ENCODE data around the gene ARGLU1. TPM values are rescaled to one million over a fixed set of nuclear protein-coding genes. Genes with fewer than 3 reads are reported as not detected.

Gene ARGLU1
- total RNA-seq, 1 experiment from 2014 or later = 31.8 TPM

DNA sequence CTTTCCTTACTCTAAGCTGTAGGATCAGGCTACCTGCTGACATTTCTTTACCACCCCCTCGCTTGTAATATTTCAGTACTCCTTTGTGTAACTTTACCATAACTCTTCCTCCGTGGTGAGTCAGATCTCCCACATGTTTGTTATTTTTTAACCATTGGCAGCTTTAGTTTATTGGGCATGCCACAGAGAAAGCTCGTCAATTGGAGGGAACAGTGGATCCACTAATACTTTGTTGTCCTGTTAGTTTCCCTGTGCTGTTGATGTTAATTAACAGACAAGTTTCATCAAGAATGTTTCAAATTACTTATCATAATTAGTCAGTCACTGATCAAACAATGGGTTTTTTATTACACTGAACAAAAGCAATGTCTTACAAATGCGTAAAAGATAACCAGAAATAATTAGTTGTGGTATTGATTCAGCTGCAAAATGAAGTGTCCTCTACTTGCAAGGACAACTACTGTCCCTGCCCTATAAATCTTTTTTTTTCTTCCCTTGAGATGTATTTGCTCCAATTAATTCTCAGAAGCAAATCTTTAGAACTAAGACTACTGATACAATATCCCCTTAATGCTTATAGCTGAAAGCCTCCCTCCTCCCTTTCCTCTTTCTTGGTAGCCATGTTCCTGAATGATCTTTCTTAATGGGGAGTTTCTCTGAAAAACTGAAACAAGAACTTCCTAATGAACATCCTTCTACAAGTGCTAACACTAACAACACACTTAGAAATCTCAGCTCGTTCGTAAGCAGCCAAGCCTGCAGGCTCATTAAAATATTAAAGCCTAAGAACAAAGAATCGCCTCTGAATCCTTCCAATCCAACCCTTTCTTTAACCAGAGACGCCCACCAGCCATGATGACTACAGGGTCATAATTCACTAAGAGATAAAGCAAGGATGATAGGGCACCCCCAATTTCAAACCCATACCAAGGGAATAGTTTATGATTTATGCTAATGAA, 54.6 kb downstream of the ARGLU1 start:
- Histone ChIP-seq H3K79me2 (ENCODE audit: low read length) (peaks cover 92% of the 10 kb centered on the region), H3K9ac (ENCODE audit: low read length) (no peak overlapping the region)

DNA sequence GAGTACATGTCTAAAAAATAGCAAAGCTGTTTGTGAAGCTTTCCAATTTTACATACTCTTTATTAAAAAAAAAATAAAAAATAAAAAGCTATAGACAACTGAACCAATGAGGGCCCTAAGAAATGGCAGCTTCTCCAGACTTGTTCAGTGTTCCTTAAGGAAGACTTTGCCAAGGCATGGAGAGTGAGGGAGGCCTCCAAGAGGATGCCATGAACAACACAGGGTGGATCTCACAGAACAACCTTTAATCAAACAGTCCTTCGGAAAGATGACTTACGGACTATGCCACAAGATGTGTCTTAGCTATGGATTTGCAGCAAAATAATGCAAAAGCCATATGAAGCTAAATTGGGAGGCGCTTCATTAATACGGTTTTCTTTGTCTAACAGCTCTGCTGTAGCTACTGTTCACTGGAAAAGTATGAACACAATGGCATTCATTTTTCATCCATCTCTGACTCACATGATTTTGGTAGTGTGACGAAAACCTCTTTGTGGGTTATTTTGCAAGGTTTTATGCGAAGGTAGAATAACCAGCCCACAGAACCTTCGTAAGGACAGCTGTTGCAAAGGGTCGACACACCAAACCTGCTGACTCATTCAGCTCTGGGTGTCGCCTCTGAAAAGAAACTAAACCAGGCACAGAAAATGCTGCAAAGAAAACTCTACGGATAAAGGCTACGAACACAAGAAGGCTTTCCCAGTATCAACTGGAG, 60.2 kb downstream of the ARGLU1 start:
- DNase-seq (peak; percentile 75), ATAC-seq (peak; percentile 33)
- H2AFZ ChIP-seq (ENCODE audit: low read length) = no peak overlapping the region
- H3K27me3 ChIP-seq (ENCODE audit: low read length) = no peaks in the 10 kb centered on the region
- peak overlapping the region; percentile 79 for H3K4me2 ChIP-seq (ENCODE audit: low read length)
- ChIA-PET CTCF (no interaction called here), POLR2A (ENCODE audit: unreplicated experiment) (no interaction called here)
- no peaks in the 10 kb centered on the region for H3K9me3 ChIP-seq (ENCODE audit: low read length)
- intact Hi-C loops (cut with micrococcal nuclease) = no loop called here
- no peaks in the 10 kb centered on the region for H3F3A ChIP-seq (ENCODE audit: low read length, unreplicated experiment)
- H3K4me3 ChIP-seq (ENCODE audit: low read length) = peak overlapping the region; percentile 42; the same call in 1 of the 2 replicates
- H4K20me1 ChIP-seq (ENCODE audit: low read length) = no peaks in the 10 kb centered on the region
- TF ChIP-seq EZH2phosphoT487 (IDR thresholded peaks at IDR 0.05; ENCODE audit: borderline replicate concordance, low read length) = no peak
- no peak for TF ChIP-seq EZH2 (IDR thresholded peaks at IDR 0.05; ENCODE audit: low read length, unreplicated experiment)
- TF ChIP-seq, protein P1, sequence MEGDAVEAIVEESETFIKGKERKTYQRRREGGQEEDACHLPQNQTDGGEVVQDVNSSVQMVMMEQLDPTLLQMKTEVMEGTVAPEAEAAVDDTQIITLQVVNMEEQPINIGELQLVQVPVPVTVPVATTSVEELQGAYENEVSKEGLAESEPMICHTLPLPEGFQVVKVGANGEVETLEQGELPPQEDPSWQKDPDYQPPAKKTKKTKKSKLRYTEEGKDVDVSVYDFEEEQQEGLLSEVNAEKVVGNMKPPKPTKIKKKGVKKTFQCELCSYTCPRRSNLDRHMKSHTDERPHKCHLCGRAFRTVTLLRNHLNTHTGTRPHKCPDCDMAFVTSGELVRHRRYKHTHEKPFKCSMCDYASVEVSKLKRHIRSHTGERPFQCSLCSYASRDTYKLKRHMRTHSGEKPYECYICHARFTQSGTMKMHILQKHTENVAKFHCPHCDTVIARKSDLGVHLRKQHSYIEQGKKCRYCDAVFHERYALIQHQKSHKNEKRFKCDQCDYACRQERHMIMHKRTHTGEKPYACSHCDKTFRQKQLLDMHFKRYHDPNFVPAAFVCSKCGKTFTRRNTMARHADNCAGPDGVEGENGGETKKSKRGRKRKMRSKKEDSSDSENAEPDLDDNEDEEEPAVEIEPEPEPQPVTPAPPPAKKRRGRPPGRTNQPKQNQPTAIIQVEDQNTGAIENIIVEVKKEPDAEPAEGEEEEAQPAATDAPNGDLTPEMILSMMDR (conservative IDR thresholded peaks at IDR 0.05; ENCODE audit: low read depth, low read length) = no peak
- peaks cover 20% of the 10 kb centered on the region for H3K4me1 ChIP-seq (ENCODE audit: insufficient read depth, low read length)
- H3K9me2 ChIP-seq (replicated peaks; ENCODE audit: low read length) = no peaks in the 10 kb centered on the region
- peak overlapping the region; percentile 36; the same call in 1 of the 2 replicates for H3K9ac ChIP-seq (ENCODE audit: low read length)
- H3K27ac ChIP-seq (ENCODE audit: low read length) = peak overlapping the region; percentile 77
- no TSS peak for BruUV-seq (replicated peaks)
- H3K36me3 ChIP-seq (ENCODE audit: low read depth, low read length) = peaks cover 24% of the 10 kb centered on the region
- peaks cover 83% of the 10 kb centered on the region for H3K79me2 ChIP-seq (ENCODE audit: low read length)

More for the DNA sequence above, 54.6 kb downstream of the ARGLU1 start:
- ATAC-seq (peak; percentile 74), DNase-seq (peak; percentile 62)
- Histone ChIP-seq H3K27ac (ENCODE audit: low read length) (no peak overlapping the region; the same call in 1 of the 2 replicates), H3K36me3 (ENCODE audit: low read depth, low read length) (peaks cover 19% of the 10 kb centered on the region), H3F3A (ENCODE audit: low read length, unreplicated experiment) (no peaks in the 10 kb centered on the region), H3K4me3 (ENCODE audit: low read length) (no peak overlapping the region), H3K9me2 (replicated peaks; ENCODE audit: low read length) (no peaks in the 10 kb centered on the region), H3K9me3 (ENCODE audit: low read length) (no peaks in the 10 kb centered on the region), H3K27me3 (ENCODE audit: low read length) (no peaks in the 10 kb centered on the region), H4K20me1 (ENCODE audit: low read length) (no peaks in the 10 kb centered on the region), H3K4me1 (ENCODE audit: insufficient read depth, low read length) (peaks cover 22% of the 10 kb centered on the region), H3K4me2 (ENCODE audit: low read length) (peak overlapping the region; percentile 11; the same call in 1 of the 2 replicates), H2AFZ (ENCODE audit: low read length) (no peak overlapping the region)
- intact Hi-C loops (cut with micrococcal nuclease) = loop anchor here (10.0 kb wide), 1 partner anchor 169 kb away; no protein-coding TSS in a partner anchor
- TF ChIP-seq EZH2 (IDR thresholded peaks at IDR 0.05; ENCODE audit: low read length, unreplicated experiment) = no peak
- TF ChIP-seq EZH2phosphoT487 (IDR thresholded peaks at IDR 0.05; ENCODE audit: borderline replicate concordance, low read length) = no peak
- TF ChIP-seq, protein P1 (conservative IDR thresholded peaks at IDR 0.05; ENCODE audit: low read depth, low read length) = no peak
- BruUV-seq (replicated peaks) = no TSS peak
- CTCF ChIA-PET = no interaction called here
- POLR2A ChIA-PET (ENCODE audit: unreplicated experiment) = no interaction called here

All from PC-3 (cell line).